ENCODE measurements around the gene ANK3. TPM values are rescaled to one million over a fixed set of nuclear protein-coding genes. Genes with fewer than 3 reads are reported as not detected.

Gene ANK3
- total and polyA plus RNA-seq, 10 donors: 2.0 to 133 (median 62.9) TPM

- Histone ChIP-seq H3K9me3 (no peaks in the 10 kb centered on the region), H3K4me3 (no peak overlapping the region), H3K4me1 (no peaks in the 10 kb centered on the region), H3K27me3 (replicated peaks in 1 of 7) (no peaks in the 10 kb centered on the region), H3K36me3 (no peaks in the 10 kb centered on the region), H3K27ac (no peak overlapping the region)
- 79 to 91% (median 87%) methylated on average over 2 of the region's 2 CpGs for WGBS, 5 donors
- no peak for TF ChIP-seq POLR2AphosphoS5 (IDR thresholded peaks at IDR 0.05)
- no peak for TF ChIP-seq POLR2A (IDR thresholded peaks at IDR 0.05)
- TF ChIP-seq CTCF (IDR thresholded peaks at IDR 0.05 in 8 of 11, conservative IDR thresholded peaks at IDR 0.05 in 3 of 11): no peak
- DNase-seq: no peak
- intact Hi-C loops (cut with DNase I; ENCODE audit: low total_unique reads): no loop called here
Observed at GRCh38 chr10:60122190-60122589, 267.5 kb downstream of the ANK3 start.

GRCh38 chr10:60114765-60115586 is 274.7 kb downstream of the ANK3 start:
- Histone ChIP-seq H3K9me3 (no peaks in the 10 kb centered on the region), H3K4me3 (no peak overlapping the region), H3K27ac (no peak overlapping the region), H3K27me3 (replicated peaks in 1 of 7) (no peaks in the 10 kb centered on the region), H3K36me3 (peaks cover 0 to 7% (median 0%) of the 10 kb centered on the region in 6 donors), H3K4me1 (no peaks in the 10 kb centered on the region)
- TF ChIP-seq POLR2AphosphoS5 (IDR thresholded peaks at IDR 0.05) (no peak), CTCF (IDR thresholded peaks at IDR 0.05 in 8 of 11, conservative IDR thresholded peaks at IDR 0.05 in 3 of 11) (peak in 6 of 11 experiments; percentile 14 to 57 (median 46))
- no peak for DNase-seq
- 38 to 52% (median 45%) methylated on average over 6 of the region's 6 CpGs for WGBS, 5 donors
- intact Hi-C loops (cut with DNase I; ENCODE audit: low total_unique reads): no loop called here

- Histone ChIP-seq H3K36me3 (peaks cover 0 to 19% (median 2%) of the 10 kb centered on the region in 6 donors), H3K4me3 (no peak overlapping the region), H3K9me3 (no peaks in the 10 kb centered on the region), H3K4me1 (no peaks in the 10 kb centered on the region), H3K27me3 (replicated peaks in 1 of 7) (no peaks in the 10 kb centered on the region), H3K27ac (no peak overlapping the region)
- DNase-seq: no peak
- intact Hi-C loops (cut with DNase I; ENCODE audit: low total_unique reads): no loop called here
- WGBS, 5 donors: 73 to 87% (median 83%) methylated on average over 6 of the region's 6 CpGs
- TF ChIP-seq POLR2AphosphoS5 (IDR thresholded peaks at IDR 0.05) (no peak), CTCF (IDR thresholded peaks at IDR 0.05 in 8 of 11, conservative IDR thresholded peaks at IDR 0.05 in 3 of 11) (no peak), POLR2A (IDR thresholded peaks at IDR 0.05) (no peak)
Observed at GRCh38 chr10:60110739-60111138, 278.9 kb downstream of the ANK3 start.

- peaks cover 0 to 22% (median 2%) of the 10 kb centered on the region in 6 donors for H3K36me3 ChIP-seq
- TF ChIP-seq POLR2A (IDR thresholded peaks at IDR 0.05): no peak
- TF ChIP-seq POLR2AphosphoS5 (IDR thresholded peaks at IDR 0.05): no peak
- TF ChIP-seq CTCF (IDR thresholded peaks at IDR 0.05 in 8 of 11, conservative IDR thresholded peaks at IDR 0.05 in 3 of 11): no peak
- 92 to 97% (median 95%) methylated on average over 5 of the region's 5 CpGs for WGBS, 5 donors
- H3K4me3 ChIP-seq: no peak overlapping the region
- intact Hi-C loops (cut with DNase I; ENCODE audit: low total_unique reads): loop anchor here (10.0 kb wide), 1 partner anchor 537 kb away; no protein-coding TSS in a partner anchor
- no peaks in the 10 kb centered on the region for H3K9me3 ChIP-seq
- no peak for DNase-seq
- no peaks in the 10 kb centered on the region for H3K4me1 ChIP-seq
- no peaks in the 10 kb centered on the region for H3K27me3 ChIP-seq (replicated peaks in 1 of 7)
- H3K27ac ChIP-seq: no peak overlapping the region
Observed at GRCh38 chr10:60107308-60107976, 282.2 kb downstream of the ANK3 start.

Measured in spleen (tissue), 11 donors.